K562 (cell line): Measurements from ENCODE around the gene SETD7. TPM values are rescaled to one million over a fixed set of nuclear protein-coding genes. Genes with fewer than 3 reads are reported as not detected.

Source experiments
- ATAC-seq: fragments of 200-7000 bp; cut with Tn5 transposase; 3 replicates; pipeline ENCODE4 v1.9.1; 2020; ENCODE audit warnings: moderate library complexity
- BruUV-seq: library from RNA; stranded (reverse); fragments of 400-500 nt; replicated peaks from 2 replicates; lab custom pipeline; 2021; lab: Mats Ljungman, UMichigan
- CTCF ChIA-PET: fragments of 300-600 bp; formaldehyde crosslinking; extraction: SDS; loops from one replicate; lab custom pipeline; 2021; ENCODE audit warnings: low intra/inter-chr PET ratio; lab: Yijun Ruan, JAX
- POLR2A ChIA-PET: fragments of 300-600, 350-650 bp; sonication (Branson Sonifier 250); formaldehyde crosslinking; extraction: SDS; loops from one replicate; lab custom pipeline; 2021; ENCODE audit warnings: antibody characterized with exemption, inconsistent platforms; lab: Yijun Ruan, JAX
- DNase-seq, 4 experiments: peaks; one replicate each; pipeline versions ENCODE4 v3.0.0 to v3.0.0-alpha.2; 2011 to 2018; ENCODE audit warnings: low spot score in 3 of 4, mixed read lengths in 3 of 4; ENCODE audit errors: extremely low read depth in 1 of 4
- FAIRE-seq: peaks from 2 replicates; lab custom pipeline; 2011; peaks lifted over from hg19 to GRCh38; lab: Jason Lieb, UNC
- H2AFZ ChIP-seq: 2 replicates; pipeline ENCODE4 v1.6.0; 2011; ENCODE audit warnings: low read depth, low read length, control low read depth, inconsistent platforms
- H3K27ac ChIP-seq: fragments of 200-600 bp; 3 replicates; pipeline ENCODE4 v1.8.0; 2011; ENCODE audit warnings: low read depth, mild to moderate bottlenecking, control low read depth, inconsistent platforms, low read length, moderate library complexity, mixed read lengths; ENCODE audit errors: extremely low read depth
- H3K27me3 ChIP-seq, 2 experiments: fragments of 300-600 bp in 1 of 2; 2 replicates in 1 of 2; 3 replicates in 1 of 2; pipeline versions ENCODE4 v1.6.0 to v1.8.0; 2011; ENCODE audit warnings: inconsistent platforms in 2 of 2, low read length in 2 of 2, mild to moderate bottlenecking in 1 of 2, mixed read lengths in 1 of 2, moderate library complexity in 1 of 2; ENCODE audit not compliant: control insufficient read depth in 2 of 2, insufficient read depth in 2 of 2
- H3K36me3 ChIP-seq: fragments of 300-600 bp; 3 replicates; pipeline ENCODE4 v1.8.0; 2011; ENCODE audit warnings: mild to moderate bottlenecking, low read length, inconsistent platforms; ENCODE audit not compliant: control insufficient read depth, insufficient read depth
- H3K4me1 ChIP-seq, 2 experiments: fragments of 200-600 bp in 1 of 2; replicated peaks in 1 of 2; 2 replicates in 1 of 2; 3 replicates in 1 of 2; pipeline versions ENCODE4 v1.5.1 to v1.8.0; 2011; ENCODE audit warnings: inconsistent platforms in 2 of 2, low read length in 2 of 2, mild to moderate bottlenecking in 1 of 2, mixed read lengths in 1 of 2, moderate library complexity in 1 of 2; ENCODE audit not compliant: control insufficient read depth in 2 of 2, insufficient read depth in 2 of 2
- H3K4me2 ChIP-seq: 2 replicates; pipeline ENCODE4 v1.6.1; 2011; ENCODE audit warnings: low read length, control low read depth, inconsistent platforms, mixed read lengths; ENCODE audit not compliant: insufficient read depth
- H3K4me3 ChIP-seq: fragments of 200-600 bp; sonication (generic), shearing (Covaris generic); 2 replicates; pipeline ENCODE4 v1.5.1; 2016; ENCODE audit warnings: control low read depth, inconsistent platforms
- H3K79me2 ChIP-seq: fragments of 200-600 bp; 3 replicates; pipeline ENCODE4 v1.8.0; 2011; ENCODE audit warnings: low read length, inconsistent platforms; ENCODE audit not compliant: control insufficient read depth, insufficient read depth
- H3K9ac ChIP-seq, 2 experiments: 2 replicates each; pipeline versions ENCODE4 v1.6.0 to v1.6.1; 2011; ENCODE audit warnings: low read depth in 2 of 2, low read length in 2 of 2, control low read depth in 1 of 2, inconsistent platforms in 1 of 2, mild to moderate bottlenecking in 1 of 2, mixed read lengths in 1 of 2; ENCODE audit not compliant: insufficient read depth in 1 of 2
- H3K9me1 ChIP-seq: one replicate; pipeline ENCODE4 v1.6.0; 2011; ENCODE audit warnings: inconsistent platforms, mild to moderate bottlenecking, low read length, moderate library complexity; ENCODE audit not compliant: control insufficient read depth, insufficient read depth
- H3K9me3 ChIP-seq: replicated peaks from 2 replicates; pipeline ENCODE4 v1.5.1; 2011; ENCODE audit warnings: low read depth, low read length, inconsistent platforms; ENCODE audit not compliant: control insufficient read depth, insufficient read depth
- H4K20me1 ChIP-seq: replicated peaks from 2 replicates; pipeline ENCODE4 v1.6.1; 2011; ENCODE audit warnings: low read length, inconsistent platforms, mixed read lengths; ENCODE audit not compliant: control insufficient read depth, insufficient read depth
- HNRNPL ChIP-seq: fragments of 200-400 bp; formaldehyde crosslinking; IDR thresholded peaks from 2 replicates; pipeline ENCODE4 v1.6.1; 2017; ENCODE audit warnings: low read depth, mild to moderate bottlenecking, low read length
- NFE2L1 ChIP-seq: fragments of 450-650 bp; IDR thresholded peaks from 2 replicates; pipeline ENCODE4 v1.6.1; 2016; ENCODE audit warnings: missing genetic modification characterization, low read depth, mild to moderate bottlenecking, missing compliant biosample characterization, moderate library complexity, borderline replicate concordance
- ZNF583 ChIP-seq: fragments of 250-450 bp; sonication (Bioruptor Pico); IDR thresholded peaks from 2 replicates; pipeline ENCODE4 v1.4.0; 2020
- WGBS: fragments of 100-300 bp; shearing (Covaris generic); methylation state at CpG from one replicate; pipeline ENCODE4 v1.1.6; 2016; ENCODE audit warnings: low coverage, mixed read lengths; ENCODE audit not compliant: insufficient coverage; ENCODE audit errors: missing lambda C conversion rate; 5-methylcytosine and 5-hydroxymethylcytosine counted together
- in situ Hi-C: fragments of 300-500 bp; cut with MboI; formaldehyde crosslinking; loops from 4 replicates; pipeline ENCODE4 v1.15.0; 2018; ENCODE audit warnings: inconsistent platforms, mixed read lengths
- intact Hi-C: fragments of 100-400 bp; cut with micrococcal nuclease; formaldehyde crosslinking; loops from 2 replicates; pipeline ENCODE4 v1.14.2; 2022
- polyA plus RNA-seq, 8 experiments: library from polyadenylated mRNA; depleted of rRNA in 4 of 8; stranded (reverse) in 5 of 8; unstranded in 3 of 8; fragments of >200 nt; fragmentation: Nextera tagmentation in 2 of 8; fragmentation: Illumina TruSeq in 1 of 8; extraction: Ambion mirVana in 2 of 8; extraction: Trizol in 1 of 8; gene quantifications; 2 replicates each; pipeline versions ENCODE4 v1.2.1 to v1.2.3, GENCODE V29; 2011 to 2014; ENCODE audit warnings: inconsistent platforms in 1 of 8, missing spikeins in 1 of 8
- total RNA-seq, 7 experiments: library from RNA; depleted of rRNA in 6 of 7; stranded (reverse); fragments of >200 nt in 6 of 7; fragmentation: Illumina TruSeq in 2 of 7; extraction: Trizol in 2 of 7; gene quantifications; 2 replicates each; pipeline versions ENCODE4 v1.2.1 to v1.2.3, GENCODE V29; 2011 to 2021; ENCODE audit warnings: low replicate concordance in 1 of 7
- TF ChIP-seq, protein P1 (sequence below): sonication (generic); formaldehyde crosslinking; IDR thresholded peaks from 2 replicates; pipeline ENCODE4 v1.8.0; 2022; ENCODE audit warnings: mild to moderate bottlenecking, missing genetic modification reagents, borderline replicate concordance

Gene SETD7
- total and polyA plus RNA-seq, 9 of the 15 experiments (the other 6 are each of a cell fraction or from before 2014, with no cell fraction given) = 0.37 to 2.4 (median 1.7) TPM

DNA sequence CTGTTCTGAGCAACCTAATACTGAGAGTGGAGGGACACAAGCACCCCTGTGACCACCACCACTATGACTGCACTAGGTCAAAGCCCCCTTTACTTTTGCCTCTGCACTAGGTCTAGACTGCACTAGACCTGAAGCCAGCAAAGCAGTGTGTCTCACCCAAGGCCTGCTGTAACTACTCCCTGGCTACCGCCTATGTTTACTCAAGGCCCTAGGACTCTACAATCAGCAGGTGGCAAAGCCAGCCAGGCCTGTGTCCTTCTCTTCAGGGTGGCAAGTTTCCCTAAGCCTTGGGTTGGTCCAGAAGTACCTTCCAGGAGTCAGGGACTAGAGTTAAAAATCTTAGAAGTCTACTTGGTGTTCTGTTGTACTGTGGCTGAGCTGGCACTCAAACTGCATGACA lies 86.2 kb downstream of the SETD7 start:
- Histone ChIP-seq H3K4me2 (no peak overlapping the region), H3K79me2 (no peaks in the 10 kb centered on the region), H3K36me3 (peaks cover 5% of the 10 kb centered on the region), H3K9me3 (no peaks in the 10 kb centered on the region; the same call in 1 of the 2 replicates), H3K27ac (no peak overlapping the region), H3K4me1 (no peaks in the 10 kb centered on the region), H3K9me1 (no peaks in the 10 kb centered on the region), H2AFZ (no peak overlapping the region), H3K27me3 (no peaks in the 10 kb centered on the region), H4K20me1 (no peaks in the 10 kb centered on the region), H3K4me3 (no peak overlapping the region), H3K9ac (no peak overlapping the region)
- POLR2A ChIA-PET = interaction anchor here (0.5 kb wide), 1 partner anchor 14 kb away, joined by 5 read pairs; no protein-coding TSS in a partner anchor
- CTCF ChIA-PET = no interaction called here
- FAIRE-seq (no peak), DNase-seq (no peak), ATAC-seq (no peak)
- 25% methylated on average over 1 of the region's 1 CpG for WGBS
- in situ Hi-C loops (no loop called here), intact Hi-C loops (no loop called here)
- TF ChIP-seq ZNF583 (CRISPR knock-in tag) = no peak
- TF ChIP-seq HNRNPL = no peak
- no peak for TF ChIP-seq NFE2L1 (tag)
- TF ChIP-seq, protein P1, sequence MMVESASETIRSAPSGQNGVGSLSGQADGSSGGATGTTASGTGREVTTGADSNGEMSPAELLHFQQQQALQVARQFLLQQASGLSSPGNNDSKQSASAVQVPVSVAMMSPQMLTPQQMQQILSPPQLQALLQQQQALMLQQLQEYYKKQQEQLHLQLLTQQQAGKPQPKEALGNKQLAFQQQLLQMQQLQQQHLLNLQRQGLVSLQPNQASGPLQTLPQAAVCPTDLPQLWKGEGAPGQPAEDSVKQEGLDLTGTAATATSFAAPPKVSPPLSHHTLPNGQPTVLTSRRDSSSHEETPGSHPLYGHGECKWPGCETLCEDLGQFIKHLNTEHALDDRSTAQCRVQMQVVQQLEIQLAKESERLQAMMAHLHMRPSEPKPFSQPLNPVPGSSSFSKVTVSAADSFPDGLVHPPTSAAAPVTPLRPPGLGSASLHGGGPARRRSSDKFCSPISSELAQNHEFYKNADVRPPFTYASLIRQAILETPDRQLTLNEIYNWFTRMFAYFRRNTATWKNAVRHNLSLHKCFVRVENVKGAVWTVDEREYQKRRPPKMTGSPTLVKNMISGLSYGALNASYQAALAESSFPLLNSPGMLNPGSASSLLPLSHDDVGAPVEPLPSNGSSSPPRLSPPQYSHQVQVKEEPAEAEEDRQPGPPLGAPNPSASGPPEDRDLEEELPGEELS (CRISPR knock-in tag) = no peak
- BruUV-seq = no TSS peak
